Ishikawa (cell line): ENCODE measurements around the gene AUTS2.

ENCODE experiments used
- CEBPB ChIP-seq: IDR thresholded peaks from 2 replicates; pipeline ENCODE4 v1.6.1; 2012
- CREB1 ChIP-seq: IDR thresholded peaks from 2 replicates; pipeline ENCODE4 v1.6.1; 2012; ENCODE audit warnings: low read depth
- EGR1 ChIP-seq: IDR thresholded peaks from 2 replicates; pipeline ENCODE4 v1.6.1; 2012
- EP300 ChIP-seq: IDR thresholded peaks from 2 replicates; pipeline ENCODE4 v1.6.1; 2012; ENCODE audit warnings: borderline replicate concordance
- FOXM1 ChIP-seq: IDR thresholded peaks from 2 replicates; pipeline ENCODE4 v1.6.1; 2012; ENCODE audit warnings: low read depth, borderline replicate concordance
- NFIC ChIP-seq: IDR thresholded peaks from 2 replicates; pipeline ENCODE4 v1.6.1; 2012
- RAD21 ChIP-seq: IDR thresholded peaks from 2 replicates; pipeline ENCODE4 v1.6.1; 2012; ENCODE audit warnings: low read depth
- TAF1 ChIP-seq: IDR thresholded peaks from 2 replicates; pipeline ENCODE4 v1.6.1; 2012; ENCODE audit warnings: low read depth, mild to moderate bottlenecking
- TCF12 ChIP-seq: IDR thresholded peaks from 2 replicates; pipeline ENCODE4 v1.6.1; 2012; ENCODE audit warnings: low read depth
- TEAD4 ChIP-seq: IDR thresholded peaks from 2 replicates; pipeline ENCODE4 v1.6.1; 2012
- TF ChIP-seq, protein P1 (sequence below): IDR thresholded peaks from 2 replicates; pipeline ENCODE4 v1.6.1; 2012
- TF ChIP-seq, protein P2 (sequence below): IDR thresholded peaks from 2 replicates; pipeline ENCODE4 v1.6.1; 2012
- TF ChIP-seq, protein P3 (sequence below): IDR thresholded peaks from 2 replicates; pipeline ENCODE4 v1.6.1; 2012; ENCODE audit warnings: low read depth, mild to moderate bottlenecking

DNA sequence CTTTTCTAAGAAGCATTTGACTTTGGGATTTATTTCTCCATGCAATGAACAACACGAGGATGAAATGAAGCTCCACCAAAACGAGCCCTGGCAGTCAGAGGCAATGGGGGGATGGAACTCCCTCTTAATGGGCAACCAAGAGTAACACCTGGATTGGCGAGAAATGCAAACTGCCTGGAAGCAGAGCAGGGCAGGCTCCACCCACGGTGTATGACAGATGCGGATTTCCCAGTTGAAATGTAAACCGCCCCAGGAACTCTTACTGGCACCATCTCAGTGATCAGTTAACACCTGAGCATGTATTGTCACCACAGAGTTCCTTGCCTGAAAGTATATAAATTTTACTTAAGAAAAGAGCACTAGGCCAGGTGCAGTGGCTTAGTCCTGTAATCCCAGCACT, 47.3 kb upstream of the AUTS2 start:
- TF ChIP-seq RAD21, result no peak
- TF ChIP-seq, protein P1, sequence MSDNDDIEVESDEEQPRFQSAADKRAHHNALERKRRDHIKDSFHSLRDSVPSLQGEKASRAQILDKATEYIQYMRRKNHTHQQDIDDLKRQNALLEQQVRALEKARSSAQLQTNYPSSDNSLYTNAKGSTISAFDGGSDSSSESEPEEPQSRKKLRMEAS, result no peak
- TF ChIP-seq EGR1, result no peak
- TF ChIP-seq EP300, result no peak
- TF ChIP-seq CEBPB, result no peak
- no peak for TF ChIP-seq TAF1
- no peak for TF ChIP-seq CREB1
- TF ChIP-seq, protein P2, sequence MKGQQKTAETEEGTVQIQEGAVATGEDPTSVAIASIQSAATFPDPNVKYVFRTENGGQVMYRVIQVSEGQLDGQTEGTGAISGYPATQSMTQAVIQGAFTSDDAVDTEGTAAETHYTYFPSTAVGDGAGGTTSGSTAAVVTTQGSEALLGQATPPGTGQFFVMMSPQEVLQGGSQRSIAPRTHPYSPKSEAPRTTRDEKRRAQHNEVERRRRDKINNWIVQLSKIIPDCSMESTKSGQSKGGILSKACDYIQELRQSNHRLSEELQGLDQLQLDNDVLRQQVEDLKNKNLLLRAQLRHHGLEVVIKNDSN, result no peak
- TF ChIP-seq, protein P3, sequence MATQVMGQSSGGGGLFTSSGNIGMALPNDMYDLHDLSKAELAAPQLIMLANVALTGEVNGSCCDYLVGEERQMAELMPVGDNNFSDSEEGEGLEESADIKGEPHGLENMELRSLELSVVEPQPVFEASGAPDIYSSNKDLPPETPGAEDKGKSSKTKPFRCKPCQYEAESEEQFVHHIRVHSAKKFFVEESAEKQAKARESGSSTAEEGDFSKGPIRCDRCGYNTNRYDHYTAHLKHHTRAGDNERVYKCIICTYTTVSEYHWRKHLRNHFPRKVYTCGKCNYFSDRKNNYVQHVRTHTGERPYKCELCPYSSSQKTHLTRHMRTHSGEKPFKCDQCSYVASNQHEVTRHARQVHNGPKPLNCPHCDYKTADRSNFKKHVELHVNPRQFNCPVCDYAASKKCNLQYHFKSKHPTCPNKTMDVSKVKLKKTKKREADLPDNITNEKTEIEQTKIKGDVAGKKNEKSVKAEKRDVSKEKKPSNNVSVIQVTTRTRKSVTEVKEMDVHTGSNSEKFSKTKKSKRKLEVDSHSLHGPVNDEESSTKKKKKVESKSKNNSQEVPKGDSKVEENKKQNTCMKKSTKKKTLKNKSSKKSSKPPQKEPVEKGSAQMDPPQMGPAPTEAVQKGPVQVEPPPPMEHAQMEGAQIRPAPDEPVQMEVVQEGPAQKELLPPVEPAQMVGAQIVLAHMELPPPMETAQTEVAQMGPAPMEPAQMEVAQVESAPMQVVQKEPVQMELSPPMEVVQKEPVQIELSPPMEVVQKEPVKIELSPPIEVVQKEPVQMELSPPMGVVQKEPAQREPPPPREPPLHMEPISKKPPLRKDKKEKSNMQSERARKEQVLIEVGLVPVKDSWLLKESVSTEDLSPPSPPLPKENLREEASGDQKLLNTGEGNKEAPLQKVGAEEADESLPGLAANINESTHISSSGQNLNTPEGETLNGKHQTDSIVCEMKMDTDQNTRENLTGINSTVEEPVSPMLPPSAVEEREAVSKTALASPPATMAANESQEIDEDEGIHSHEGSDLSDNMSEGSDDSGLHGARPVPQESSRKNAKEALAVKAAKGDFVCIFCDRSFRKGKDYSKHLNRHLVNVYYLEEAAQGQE, result no peak
- no peak for TF ChIP-seq TCF12
- no peak for TF ChIP-seq FOXM1
- no peak for TF ChIP-seq TEAD4
- no peak for TF ChIP-seq NFIC
